Measurements from ENCODE around the gene SECISBP2.

SECISBP2 gene

GRCh38 chr9:89345476-89345875, 27.2 kb downstream of the SECISBP2 start:
- Histone ChIP-seq H3K79me1 (replicated peaks; ENCODE audit: low read length, poor library complexity, severe bottlenecking) (peaks cover 22% of the 10 kb centered on the region), H3K18ac (ENCODE audit: low read depth in 1 of 2, low read length in 2 of 2) (no peak overlapping the region)

GRCh38 chr9:89346696-89347095, 28.4 kb downstream of the SECISBP2 start:
- H2BK12ac ChIP-seq (ENCODE audit: low read length in 2 of 2), result no peak overlapping the region
- no peak overlapping the region for H4K91ac ChIP-seq (ENCODE audit: low read length)
- H3K4me2 ChIP-seq (ENCODE audit: low read length, poor library complexity, severe bottlenecking), result no peak overlapping the region
- H2BK5ac ChIP-seq (ENCODE audit: low read depth, low read length, poor library complexity, severe bottlenecking), result no peak overlapping the region
- H3K36me3 ChIP-seq (ENCODE audit: control insufficient read depth in 1 of 2, insufficient read depth in 2 of 2, low read depth in 1 of 2, low read length in 2 of 2), result peaks cover 62 to 98% of the 10 kb centered on the region in 2 experiments
- H3K27ac ChIP-seq (ENCODE audit: low read length, poor library complexity, severe bottlenecking), result no peak overlapping the region
- no peak overlapping the region for H3K4ac ChIP-seq (ENCODE audit: low read depth in 1 of 2, low read length in 2 of 2)
- no peaks in the 10 kb centered on the region for H3K9me3 ChIP-seq (ENCODE audit: control insufficient read depth, low read length)
- WGBS, result 93% methylated on average over 8 of the region's 9 CpGs
- no peak overlapping the region for H2AFZ ChIP-seq (ENCODE audit: low read depth, low read length)
- no peak overlapping the region for H3K18ac ChIP-seq (ENCODE audit: low read depth in 1 of 2, low read length in 2 of 2)
- H3K4me3 ChIP-seq (ENCODE audit: insufficient read depth in 1 of 2, low read depth in 1 of 2, low read length in 2 of 2), result no peak overlapping the region
- H3K27me3 ChIP-seq (ENCODE audit: control insufficient read depth in 1 of 2, insufficient read depth in 1 of 2, low read length in 2 of 2), result no peaks in the 10 kb centered on the region
- no peak overlapping the region for H3K23ac ChIP-seq (ENCODE audit: low read length in 2 of 2)
- no peak overlapping the region for H3K9ac ChIP-seq (ENCODE audit: low read length)
- no peak overlapping the region for H4K8ac ChIP-seq (ENCODE audit: low read length)
- peaks cover 30% of the 10 kb centered on the region for H3K79me1 ChIP-seq (replicated peaks; ENCODE audit: low read length, poor library complexity, severe bottlenecking)
- no peak overlapping the region for H2BK15ac ChIP-seq (ENCODE audit: low read depth, poor library complexity, severe bottlenecking)
- no peak for DNase-seq
- no peak overlapping the region for H2BK120ac ChIP-seq (ENCODE audit: low read depth, low read length)
- H3K4me1 ChIP-seq (ENCODE audit: control insufficient read depth, insufficient read depth, low read depth, low read length), result no peaks in the 10 kb centered on the region
- H3K14ac ChIP-seq (ENCODE audit: low read length in 2 of 2), result no peak overlapping the region
- no peak overlapping the region for H2AK5ac ChIP-seq (ENCODE audit: low read length, severe bottlenecking)

More at GRCh38 chr9:89345476-89345875, 27.2 kb downstream of the SECISBP2 start:
- H2BK12ac ChIP-seq (ENCODE audit: low read length in 2 of 2), result no peak overlapping the region
- H3K9me3 ChIP-seq (ENCODE audit: control insufficient read depth, low read length), result no peaks in the 10 kb centered on the region
- H4K8ac ChIP-seq (ENCODE audit: low read length), result no peak overlapping the region
- no peak overlapping the region for H2BK15ac ChIP-seq (ENCODE audit: low read depth, poor library complexity, severe bottlenecking)
- no peak overlapping the region for H3K9ac ChIP-seq (ENCODE audit: low read length)
- peaks cover 53 to 98% of the 10 kb centered on the region in 2 experiments for H3K36me3 ChIP-seq (ENCODE audit: control insufficient read depth in 1 of 2, insufficient read depth in 2 of 2, low read depth in 1 of 2, low read length in 2 of 2)
- H3K4me3 ChIP-seq (ENCODE audit: insufficient read depth in 1 of 2, low read depth in 1 of 2, low read length in 2 of 2), result no peak overlapping the region
- 93% methylated on average over 5 of the region's 5 CpGs for WGBS
- no peak for DNase-seq
- H3K23ac ChIP-seq (ENCODE audit: low read length in 2 of 2), result no peak overlapping the region
- no peak overlapping the region for H3K4me2 ChIP-seq (ENCODE audit: low read length, poor library complexity, severe bottlenecking)
- H3K27ac ChIP-seq (ENCODE audit: low read length, poor library complexity, severe bottlenecking), result no peak overlapping the region
- H3K14ac ChIP-seq (ENCODE audit: low read length in 2 of 2), result no peak overlapping the region
- H2AK5ac ChIP-seq (ENCODE audit: low read length, severe bottlenecking), result no peak overlapping the region
- H3K27me3 ChIP-seq (ENCODE audit: control insufficient read depth in 1 of 2, insufficient read depth in 1 of 2, low read length in 2 of 2), result no peaks in the 10 kb centered on the region
- no peaks in the 10 kb centered on the region for H3K4me1 ChIP-seq (ENCODE audit: control insufficient read depth, insufficient read depth, low read depth, low read length)
- no peak overlapping the region for H2AFZ ChIP-seq (ENCODE audit: low read depth, low read length)
- no peak overlapping the region for H2BK120ac ChIP-seq (ENCODE audit: low read depth, low read length)
- H3K4ac ChIP-seq (ENCODE audit: low read depth in 1 of 2, low read length in 2 of 2), result no peak overlapping the region
- no peak overlapping the region for H4K91ac ChIP-seq (ENCODE audit: low read length)
- no peak overlapping the region for H2BK5ac ChIP-seq (ENCODE audit: low read depth, low read length, poor library complexity, severe bottlenecking)

- 98% methylated on average over 5 of the region's 5 CpGs for WGBS
- Histone ChIP-seq H2AFZ (ENCODE audit: low read depth, low read length) (no peak overlapping the region), H3K79me1 (replicated peaks; ENCODE audit: low read length, poor library complexity, severe bottlenecking) (peaks cover 35% of the 10 kb centered on the region), H3K9me3 (ENCODE audit: control insufficient read depth, low read length) (no peaks in the 10 kb centered on the region), H3K4me3 (ENCODE audit: insufficient read depth in 1 of 2, low read depth in 1 of 2, low read length in 2 of 2) (no peak overlapping the region), H3K23ac (ENCODE audit: low read length in 2 of 2) (no peak overlapping the region), H3K4ac (ENCODE audit: low read depth in 1 of 2, low read length in 2 of 2) (no peak overlapping the region), H3K14ac (ENCODE audit: low read length in 2 of 2) (no peak overlapping the region), H3K27me3 (ENCODE audit: control insufficient read depth in 1 of 2, insufficient read depth in 1 of 2, low read length in 2 of 2) (no peaks in the 10 kb centered on the region), H3K9ac (ENCODE audit: low read length) (no peak overlapping the region), H3K18ac (ENCODE audit: low read depth in 1 of 2, low read length in 2 of 2) (no peak overlapping the region), H2BK120ac (ENCODE audit: low read depth, low read length) (no peak overlapping the region), H2BK12ac (ENCODE audit: low read length in 2 of 2) (no peak overlapping the region), H3K4me2 (ENCODE audit: low read length, poor library complexity, severe bottlenecking) (no peak overlapping the region), H4K8ac (ENCODE audit: low read length) (no peak overlapping the region), H3K36me3 (ENCODE audit: control insufficient read depth in 1 of 2, insufficient read depth in 2 of 2, low read depth in 1 of 2, low read length in 2 of 2) (peaks cover 68 to 96% of the 10 kb centered on the region in 2 experiments), H2BK5ac (ENCODE audit: low read depth, low read length, poor library complexity, severe bottlenecking) (no peak overlapping the region), H3K4me1 (ENCODE audit: control insufficient read depth, insufficient read depth, low read depth, low read length) (no peaks in the 10 kb centered on the region), H2AK5ac (ENCODE audit: low read length, severe bottlenecking) (no peak overlapping the region), H2BK15ac (ENCODE audit: low read depth, poor library complexity, severe bottlenecking) (no peak overlapping the region), H4K91ac (ENCODE audit: low read length) (no peak overlapping the region), H3K27ac (ENCODE audit: low read length, poor library complexity, severe bottlenecking) (no peak overlapping the region)
- DNase-seq, result no peak
These were observed 29.4 kb downstream of the SECISBP2 start for GRCh38 chr9:89347651-89348050.

GRCh38 chr9:89349607-89350006, 31.3 kb downstream of the SECISBP2 start:
- no peak overlapping the region for H2BK12ac ChIP-seq (ENCODE audit: low read length in 2 of 2)
- H3K36me3 ChIP-seq (ENCODE audit: control insufficient read depth in 1 of 2, insufficient read depth in 2 of 2, low read depth in 1 of 2, low read length in 2 of 2), result peaks cover 83 to 97% of the 10 kb centered on the region in 2 experiments
- no peak overlapping the region for H2BK15ac ChIP-seq (ENCODE audit: low read depth, poor library complexity, severe bottlenecking)
- no peaks in the 10 kb centered on the region for H3K9me3 ChIP-seq (ENCODE audit: control insufficient read depth, low read length)
- no peak for DNase-seq
- H3K23ac ChIP-seq (ENCODE audit: low read length in 2 of 2), result no peak overlapping the region
- H2AFZ ChIP-seq (ENCODE audit: low read depth, low read length), result no peak overlapping the region
- no peak overlapping the region for H2AK5ac ChIP-seq (ENCODE audit: low read length, severe bottlenecking)
- H3K14ac ChIP-seq (ENCODE audit: low read length in 2 of 2), result no peak overlapping the region
- H2BK120ac ChIP-seq (ENCODE audit: low read depth, low read length), result no peak overlapping the region
- H3K4me3 ChIP-seq (ENCODE audit: insufficient read depth in 1 of 2, low read depth in 1 of 2, low read length in 2 of 2), result no peak overlapping the region
- 96% methylated on average over 5 of the region's 6 CpGs for WGBS
- peaks cover 49% of the 10 kb centered on the region for H3K79me1 ChIP-seq (replicated peaks; ENCODE audit: low read length, poor library complexity, severe bottlenecking)
- H3K9ac ChIP-seq (ENCODE audit: low read length), result no peak overlapping the region
- no peaks in the 10 kb centered on the region for H3K4me1 ChIP-seq (ENCODE audit: control insufficient read depth, insufficient read depth, low read depth, low read length)
- H4K8ac ChIP-seq (ENCODE audit: low read length), result no peak overlapping the region
- no peak overlapping the region for H3K18ac ChIP-seq (ENCODE audit: low read depth in 1 of 2, low read length in 2 of 2)
- H4K91ac ChIP-seq (ENCODE audit: low read length), result no peak overlapping the region
- no peak overlapping the region for H3K27ac ChIP-seq (ENCODE audit: low read length, poor library complexity, severe bottlenecking)
- H3K4ac ChIP-seq (ENCODE audit: low read depth in 1 of 2, low read length in 2 of 2), result no peak overlapping the region
- no peaks in the 10 kb centered on the region for H3K27me3 ChIP-seq (ENCODE audit: control insufficient read depth in 1 of 2, insufficient read depth in 1 of 2, low read length in 2 of 2)
- no peak overlapping the region for H2BK5ac ChIP-seq (ENCODE audit: low read depth, low read length, poor library complexity, severe bottlenecking)
- no peak overlapping the region for H3K4me2 ChIP-seq (ENCODE audit: low read length, poor library complexity, severe bottlenecking)
